GM12878 (cell line): ENCODE measurements around the gene ZNF688. TPM values are rescaled to one million over a fixed set of nuclear protein-coding genes. Genes with fewer than 3 reads are reported as not detected.

Experiments used
- ATAC-seq: fragments of 200-7000 bp; cut with Tn5 transposase; 3 replicates; pipeline ENCODE4 v1.9.1; 2020; ENCODE audit warnings: mild to moderate bottlenecking, moderate library complexity
- BruUV-seq: library from RNA; stranded (reverse); fragments of 400-500 nt; replicated peaks from 2 replicates; lab custom pipeline; 2021; lab: Mats Ljungman, UMichigan
- CTCF ChIA-PET: fragments of 300-600 bp; sonication (Branson Sonifier 250); formaldehyde crosslinking; extraction: SDS; loops from one replicate; lab custom pipeline; 2021; ENCODE audit warnings: inconsistent platforms; lab: Yijun Ruan, JAX
- POLR2A ChIA-PET: fragments of 350-600 bp; formaldehyde crosslinking; extraction: SDS; loops from one replicate; lab custom pipeline; 2021; ENCODE audit warnings: inconsistent platforms; lab: Charles Lee
- RAD21 ChIA-PET: fragments of 300-600 bp; sonication (Branson Sonifier 250); formaldehyde crosslinking; loops from one replicate; lab custom pipeline; 2023; ENCODE audit warnings: antibody characterized with exemption; ENCODE audit not compliant: unreplicated experiment; lab: Charles Lee
- SMC1A ChIA-PET: fragments of 300-600 bp; sonication (Branson Sonifier 250); formaldehyde crosslinking; loops from one replicate; lab custom pipeline; 2023; ENCODE audit not compliant: unreplicated experiment, uncharacterized antibody; lab: Charles Lee
- DNase-seq: peaks from one replicate; pipeline ENCODE4 v3.0.0-alpha.2; 2011; ENCODE audit warnings: low read depth, low spot score
- FAIRE-seq: peaks from 3 replicates; lab custom pipeline; 2011; peaks lifted over from hg19 to GRCh38; lab: Jason Lieb, UNC
- H2AFZ ChIP-seq: 2 replicates; pipeline ENCODE4 v1.6.0; 2011; ENCODE audit warnings: low read depth, low read length, control low read depth; ENCODE audit not compliant: control insufficient read depth
- H3K27ac ChIP-seq: 2 replicates; pipeline ENCODE4 v1.5.1; 2011; ENCODE audit warnings: control low read depth; ENCODE audit not compliant: control insufficient read depth, insufficient read depth
- H3K27me3 ChIP-seq, 2 experiments: replicated peaks in 1 of 2; 2 replicates each; pipeline versions ENCODE4 v1.6.0 to v1.6.1; 2011; ENCODE audit warnings: low read length in 1 of 2; ENCODE audit not compliant: control insufficient read depth in 2 of 2, insufficient read depth in 2 of 2
- H3K36me3 ChIP-seq, 2 experiments: 2 replicates each; pipeline ENCODE4 v1.5.1; 2011; ENCODE audit warnings: low read length in 1 of 2; ENCODE audit not compliant: control insufficient read depth in 2 of 2, insufficient read depth in 2 of 2
- H3K4me1 ChIP-seq: 2 replicates; pipeline ENCODE4 v1.6.1; 2011; ENCODE audit warnings: mild to moderate bottlenecking, low read length, moderate library complexity, mixed read lengths; ENCODE audit not compliant: control insufficient read depth, insufficient read depth
- H3K4me2 ChIP-seq: 2 replicates; pipeline ENCODE4 v1.6.0; 2011; ENCODE audit warnings: control low read depth; ENCODE audit not compliant: control insufficient read depth, insufficient read depth
- H3K4me3 ChIP-seq: fragments of 200-600 bp; sonication (generic); 2 replicates; pipeline ENCODE4 v1.5.1; 2016
- H3K79me2 ChIP-seq: 2 replicates; pipeline ENCODE4 v1.6.0; 2011; ENCODE audit warnings: low read length; ENCODE audit not compliant: control insufficient read depth, insufficient read depth
- H3K9ac ChIP-seq: 2 replicates; pipeline ENCODE4 v1.8.0; 2011; ENCODE audit warnings: low read length, control low read depth, mixed read lengths; ENCODE audit not compliant: control insufficient read depth, insufficient read depth
- H3K9me3 ChIP-seq: replicated peaks from 3 replicates; pipeline ENCODE4 v1.5.1; 2011; ENCODE audit warnings: mild to moderate bottlenecking, low read length; ENCODE audit not compliant: control insufficient read depth, insufficient read depth
- H4K20me1 ChIP-seq: 2 replicates; pipeline ENCODE4 v1.6.0; 2011; ENCODE audit not compliant: control insufficient read depth, insufficient read depth
- DPF2 ChIP-seq: fragments of 450-650 bp; IDR thresholded peaks from 2 replicates; pipeline ENCODE4 v1.6.1; 2017; ENCODE audit warnings: mild to moderate bottlenecking
- NBN ChIP-seq: fragments of 450-650 bp; IDR thresholded peaks from 2 replicates; pipeline ENCODE4 v1.6.1; 2016
- PAX8 ChIP-seq: fragments of 450-650 bp; IDR thresholded peaks from 2 replicates; pipeline ENCODE4 v1.6.1; 2017; ENCODE audit warnings: mild to moderate bottlenecking, moderate library complexity
- RAD51 ChIP-seq: fragments of 450-650 bp; IDR thresholded peaks from 2 replicates; pipeline ENCODE4 v1.6.1; 2016; ENCODE audit warnings: moderate library complexity, mild to moderate bottlenecking, inconsistent platforms
- RUNX3 ChIP-seq: IDR thresholded peaks from 2 replicates; pipeline ENCODE4 v1.6.1; 2012; ENCODE audit warnings: low read length, inconsistent platforms
- SUPT20H ChIP-seq: IDR thresholded peaks from 2 replicates; pipeline ENCODE4 v1.6.1; 2011; ENCODE audit warnings: low read depth, mild to moderate bottlenecking, low read length, moderate library complexity, borderline replicate concordance; ENCODE audit not compliant: control insufficient read depth
- ZNF384 ChIP-seq: IDR thresholded peaks from 2 replicates; pipeline ENCODE4 v1.6.1; 2012; ENCODE audit warnings: low read depth, mild to moderate bottlenecking, low read length, improper control_type of control experiment, borderline replicate concordance
- WGBS: methylation state at CpG from one replicate; pipeline ENCODE4 v1.1.6; 2016; ENCODE audit warnings: low lambda C conversion rate; ENCODE audit not compliant: insufficient replicate concordance, insufficient coverage; ENCODE audit errors: missing lambda C conversion rate; 5-methylcytosine and 5-hydroxymethylcytosine counted together
- in situ Hi-C: fragments of 300-500 bp; cut with MboI; formaldehyde crosslinking; loops from 9 replicates; pipeline ENCODE4 v1.14.3; 2018; ENCODE audit warnings: mixed read lengths
- intact Hi-C: fragments of 100-400 bp; cut with micrococcal nuclease; formaldehyde crosslinking; loops from one replicate; pipeline ENCODE4 v1.14.2; 2022; ENCODE audit not compliant: unreplicated experiment
- polyA plus RNA-seq, 11 experiments: library from polyadenylated mRNA; depleted of rRNA in 4 of 11; unstranded in 6 of 11; stranded (reverse) in 5 of 11; fragments of >200 nt; fragmentation: Nextera tagmentation in 4 of 11; fragmentation: Illumina TruSeq in 1 of 11; extraction: Ambion mirVana in 4 of 11; extraction: Trizol in 1 of 11; gene quantifications; 1 replicate in 1 of 11; 2 replicates in 10 of 11; pipeline versions ENCODE4 v1.2.1 to v1.2.3, GENCODE V29; 2011 to 2016; ENCODE audit warnings: inconsistent platforms in 2 of 11, missing spikeins in 2 of 11, low read depth in 1 of 11
- total RNA-seq, 4 experiments: library from RNA; depleted of rRNA in 3 of 4; stranded (reverse); fragments of >200 nt in 3 of 4; fragmentation: Illumina TruSeq in 1 of 4; extraction: Trizol in 1 of 4; gene quantifications; 2 replicates each; pipeline versions ENCODE4 v1.2.1 to v1.2.3, GENCODE V29; 2013 to 2021
- TF ChIP-seq, protein P1 (sequence below): fragments of 450-650 bp; formaldehyde crosslinking; IDR thresholded peaks from 2 replicates; pipeline ENCODE4 v1.5.0; 2022; ENCODE audit warnings: mild to moderate bottlenecking, missing genetic modification characterization
- TF ChIP-seq, protein P2 (sequence below): IDR thresholded peaks from 2 replicates; pipeline ENCODE4 v1.6.1; 2011; ENCODE audit warnings: low read depth, low read length, improper control_type of control experiment, borderline replicate concordance
- TF ChIP-seq, protein P3 (sequence below): fragments of 450-650 bp; IDR thresholded peaks from 2 replicates; pipeline ENCODE4 v1.6.1; 2016; ENCODE audit warnings: mild to moderate bottlenecking, moderate library complexity, borderline replicate concordance

ZNF688 gene
- total and polyA plus RNA-seq, 10 of the 15 experiments (the other 5 are each of a cell fraction or from before 2014, with no cell fraction given), result 0.14 to 17.4 (median 10.6) TPM

DNA sequence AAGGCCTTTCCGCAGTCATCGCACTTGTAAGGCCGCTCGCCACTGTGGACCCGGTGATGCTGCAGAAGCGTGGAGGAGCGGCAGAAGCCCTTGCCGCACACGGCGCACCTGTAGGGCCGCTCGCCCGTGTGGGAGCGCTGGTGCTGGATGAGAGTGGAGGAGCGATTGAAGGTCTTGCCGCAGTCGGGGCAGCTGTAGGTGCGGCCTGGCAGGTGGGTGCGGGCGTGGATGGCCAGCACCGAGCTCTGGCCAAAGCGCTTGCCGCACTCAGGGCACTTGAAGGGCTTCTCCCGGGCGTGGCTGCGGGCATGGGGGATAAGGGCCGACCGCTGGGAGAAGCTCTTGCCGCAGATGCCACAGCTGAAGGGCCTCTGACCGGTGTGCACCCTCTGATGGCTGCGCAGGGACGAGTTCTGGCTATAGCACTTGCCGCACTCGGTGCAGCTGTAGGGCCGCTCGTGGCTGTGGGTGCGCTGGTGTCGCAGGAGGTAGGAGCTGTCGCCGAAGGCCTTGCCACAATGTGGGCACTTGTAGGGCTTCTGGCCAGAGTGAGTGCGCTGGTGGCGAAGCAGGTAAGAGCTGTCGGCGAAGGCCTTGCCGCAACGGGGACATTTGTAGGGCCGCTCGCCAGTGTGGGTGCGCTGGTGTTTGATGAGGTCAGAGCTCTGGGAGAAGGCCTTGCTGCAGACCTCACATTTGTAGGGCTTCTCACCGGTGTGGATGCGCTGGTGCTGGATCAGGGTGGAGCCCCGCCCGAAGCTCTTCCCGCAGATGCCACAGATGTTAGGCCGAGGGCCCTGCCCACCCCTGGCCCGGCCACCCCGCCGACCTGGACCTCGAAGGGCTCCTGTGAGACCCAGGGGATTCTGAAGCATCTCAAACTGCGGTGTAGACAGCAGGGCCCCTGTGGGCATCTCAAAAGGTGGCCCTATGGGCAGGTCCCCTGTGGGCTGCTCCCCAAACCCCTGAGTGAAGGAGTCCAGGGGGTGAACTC is 46.6 kb downstream of the ZNF688 start:
- intact Hi-C loops, result no loop called here
- ChIA-PET CTCF (interaction anchor here (0.6 to 1.7 kb wide), 4 partner anchors 10 to 95 kb away, joined by 3 to 10 read pairs (median 4); partner anchors contain the start of genes DCTPP1, ZNF688 and ZNF747), POLR2A (interaction anchor here (0.5 to 1.5 kb wide), 8 partner anchors 11 to 84 kb away, joined by 3 to 7 read pairs (median 4); partner anchors contain the start of gene ZNF747), RAD21 (interaction anchor here (1.3 kb wide), 1 partner anchor 11 kb away, joined by 4 read pairs; no protein-coding TSS in a partner anchor), SMC1A (interaction anchor here (0.6 to 1.0 kb wide), 3 partner anchors 10 to 71 kb away, joined by 3 read pairs; partner anchors contain the start of gene ZNF747)
- no peak overlapping the region for H3K4me3 ChIP-seq
- no peaks in the 10 kb centered on the region for H3K27me3 ChIP-seq
- H3K36me3 ChIP-seq, result peaks cover 7 to 12% of the 10 kb centered on the region in 2 experiments; a peak in 3 of 4 replicates
- H3K4me2 ChIP-seq, result no peak overlapping the region
- H2AFZ ChIP-seq, result no peak overlapping the region
- no peaks in the 10 kb centered on the region for H3K9me3 ChIP-seq
- H3K9ac ChIP-seq, result no peak overlapping the region
- H3K4me1 ChIP-seq, result peaks cover 15% of the 10 kb centered on the region
- no peaks in the 10 kb centered on the region for H4K20me1 ChIP-seq
- 98% methylated on average over 51 of the region's 60 CpGs for WGBS
- in situ Hi-C loops, result no loop called here
- H3K79me2 ChIP-seq, result no peaks in the 10 kb centered on the region
- FAIRE-seq (no peak), DNase-seq (no peak), ATAC-seq (no peak)
- H3K27ac ChIP-seq, result no peak overlapping the region
- no TSS peak for BruUV-seq
- TF ChIP-seq NBN (no peak), DPF2 (no peak), SUPT20H (no peak), RAD51 (no peak), ZNF384 (no peak), PAX8 (no peak), RUNX3 (no peak)
- TF ChIP-seq, protein P1, sequence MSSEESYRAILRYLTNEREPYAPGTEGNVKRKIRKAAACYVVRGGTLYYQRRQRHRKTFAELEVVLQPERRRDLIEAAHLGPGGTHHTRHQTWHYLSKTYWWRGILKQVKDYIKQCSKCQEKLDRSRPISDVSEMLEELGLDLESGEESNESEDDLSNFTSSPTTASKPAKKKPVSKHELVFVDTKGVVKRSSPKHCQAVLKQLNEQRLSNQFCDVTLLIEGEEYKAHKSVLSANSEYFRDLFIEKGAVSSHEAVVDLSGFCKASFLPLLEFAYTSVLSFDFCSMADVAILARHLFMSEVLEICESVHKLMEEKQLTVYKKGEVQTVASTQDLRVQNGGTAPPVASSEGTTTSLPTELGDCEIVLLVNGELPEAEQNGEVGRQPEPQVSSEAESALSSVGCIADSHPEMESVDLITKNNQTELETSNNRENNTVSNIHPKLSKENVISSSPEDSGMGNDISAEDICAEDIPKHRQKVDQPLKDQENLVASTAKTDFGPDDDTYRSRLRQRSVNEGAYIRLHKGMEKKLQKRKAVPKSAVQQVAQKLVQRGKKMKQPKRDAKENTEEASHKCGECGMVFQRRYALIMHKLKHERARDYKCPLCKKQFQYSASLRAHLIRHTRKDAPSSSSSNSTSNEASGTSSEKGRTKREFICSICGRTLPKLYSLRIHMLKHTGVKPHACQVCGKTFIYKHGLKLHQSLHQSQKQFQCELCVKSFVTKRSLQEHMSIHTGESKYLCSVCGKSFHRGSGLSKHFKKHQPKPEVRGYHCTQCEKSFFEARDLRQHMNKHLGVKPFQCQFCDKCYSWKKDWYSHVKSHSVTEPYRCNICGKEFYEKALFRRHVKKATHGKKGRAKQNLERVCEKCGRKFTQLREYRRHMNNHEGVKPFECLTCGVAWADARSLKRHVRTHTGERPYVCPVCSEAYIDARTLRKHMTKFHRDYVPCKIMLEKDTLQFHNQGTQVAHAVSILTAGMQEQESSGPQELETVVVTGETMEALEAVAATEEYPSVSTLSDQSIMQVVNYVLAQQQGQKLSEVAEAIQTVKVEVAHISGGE (CRISPR knock-in tag), result no peak
- TF ChIP-seq, protein P2, sequence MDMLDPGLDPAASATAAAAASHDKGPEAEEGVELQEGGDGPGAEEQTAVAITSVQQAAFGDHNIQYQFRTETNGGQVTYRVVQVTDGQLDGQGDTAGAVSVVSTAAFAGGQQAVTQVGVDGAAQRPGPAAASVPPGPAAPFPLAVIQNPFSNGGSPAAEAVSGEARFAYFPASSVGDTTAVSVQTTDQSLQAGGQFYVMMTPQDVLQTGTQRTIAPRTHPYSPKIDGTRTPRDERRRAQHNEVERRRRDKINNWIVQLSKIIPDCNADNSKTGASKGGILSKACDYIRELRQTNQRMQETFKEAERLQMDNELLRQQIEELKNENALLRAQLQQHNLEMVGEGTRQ, result no peak
- TF ChIP-seq, protein P3, sequence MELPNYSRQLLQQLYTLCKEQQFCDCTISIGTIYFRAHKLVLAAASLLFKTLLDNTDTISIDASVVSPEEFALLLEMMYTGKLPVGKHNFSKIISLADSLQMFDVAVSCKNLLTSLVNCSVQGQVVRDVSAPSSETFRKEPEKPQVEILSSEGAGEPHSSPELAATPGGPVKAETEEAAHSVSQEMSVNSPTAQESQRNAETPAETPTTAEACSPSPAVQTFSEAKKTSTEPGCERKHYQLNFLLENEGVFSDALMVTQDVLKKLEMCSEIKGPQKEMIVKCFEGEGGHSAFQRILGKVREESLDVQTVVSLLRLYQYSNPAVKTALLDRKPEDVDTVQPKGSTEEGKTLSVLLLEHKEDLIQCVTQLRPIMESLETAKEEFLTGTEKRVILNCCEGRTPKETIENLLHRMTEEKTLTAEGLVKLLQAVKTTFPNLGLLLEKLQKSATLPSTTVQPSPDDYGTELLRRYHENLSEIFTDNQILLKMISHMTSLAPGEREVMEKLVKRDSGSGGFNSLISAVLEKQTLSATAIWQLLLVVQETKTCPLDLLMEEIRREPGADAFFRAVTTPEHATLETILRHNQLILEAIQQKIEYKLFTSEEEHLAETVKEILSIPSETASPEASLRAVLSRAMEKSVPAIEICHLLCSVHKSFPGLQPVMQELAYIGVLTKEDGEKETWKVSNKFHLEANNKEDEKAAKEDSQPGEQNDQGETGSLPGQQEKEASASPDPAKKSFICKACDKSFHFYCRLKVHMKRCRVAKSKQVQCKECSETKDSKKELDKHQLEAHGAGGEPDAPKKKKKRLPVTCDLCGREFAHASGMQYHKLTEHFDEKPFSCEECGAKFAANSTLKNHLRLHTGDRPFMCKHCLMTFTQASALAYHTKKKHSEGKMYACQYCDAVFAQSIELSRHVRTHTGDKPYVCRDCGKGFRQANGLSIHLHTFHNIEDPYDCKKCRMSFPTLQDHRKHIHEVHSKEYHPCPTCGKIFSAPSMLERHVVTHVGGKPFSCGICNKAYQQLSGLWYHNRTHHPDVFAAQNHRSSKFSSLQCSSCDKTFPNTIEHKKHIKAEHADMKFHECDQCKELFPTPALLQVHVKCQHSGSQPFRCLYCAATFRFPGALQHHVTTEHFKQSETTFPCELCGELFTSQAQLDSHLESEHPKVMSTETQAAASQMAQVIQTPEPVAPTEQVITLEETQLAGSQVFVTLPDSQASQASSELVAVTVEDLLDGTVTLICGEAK, result no peak
